H1 (cell line): ENCODE results near the gene COQ9. TPM values are rescaled to one million over a fixed set of nuclear protein-coding genes. Genes with fewer than 3 reads are reported as not detected.

Source experiments
- ATF3 ChIP-seq: IDR thresholded peaks from 2 replicates; pipeline ENCODE4 v1.6.1; 2011; ENCODE audit warnings: low read depth, mild to moderate bottlenecking, low read length; ENCODE audit not compliant: insufficient read depth
- BRCA1 ChIP-seq: IDR thresholded peaks from 2 replicates; pipeline ENCODE4 v1.6.1; 2012; ENCODE audit warnings: low read depth, low read length, improper control_type of control experiment
- CBX5 ChIP-seq: fragments of 300-800, 300-1000 bp; sonication (generic); IDR thresholded peaks from 2 replicates; pipeline ENCODE4 v1.7.1; 2016; ENCODE audit warnings: antibody characterized with exemption, low read length, low read depth
- HDAC6 ChIP-seq: IDR thresholded peaks from one replicate; pipeline ENCODE4 v1.7.1; 2012; ENCODE audit warnings: low read depth, mild to moderate bottlenecking, inconsistent platforms, low read length, moderate library complexity
- RXRA ChIP-seq: IDR thresholded peaks from 2 replicates; pipeline ENCODE4 v1.6.1; 2011; ENCODE audit warnings: low read depth, mild to moderate bottlenecking, low read length, moderate library complexity; ENCODE audit not compliant: insufficient read depth
- SIN3A ChIP-seq, 2 experiments: IDR thresholded peaks in 1 of 2; conservative IDR thresholded peaks in 1 of 2; 2 replicates each; pipeline ENCODE4 v1.6.1; 2011 to 2012; ENCODE audit warnings: low read length in 2 of 2, improper control_type of control experiment in 1 of 2, low read depth in 1 of 2, mild to moderate bottlenecking in 1 of 2
- SIX5 ChIP-seq: IDR thresholded peaks from 2 replicates; pipeline ENCODE4 v1.6.1; 2011; ENCODE audit warnings: mild to moderate bottlenecking, low read depth, low read length
- SP1 ChIP-seq: IDR thresholded peaks from 2 replicates; pipeline ENCODE4 v1.6.1; 2011; ENCODE audit warnings: low read depth, low read length
- SRF ChIP-seq: IDR thresholded peaks from 2 replicates; pipeline ENCODE4 v1.6.1; 2011; ENCODE audit warnings: mild to moderate bottlenecking, low read depth, low read length, moderate library complexity
- TCF12 ChIP-seq: IDR thresholded peaks from 2 replicates; pipeline ENCODE4 v1.6.1; 2011; ENCODE audit warnings: low read depth, mild to moderate bottlenecking, low read length
- USF2 ChIP-seq: IDR thresholded peaks from 2 replicates; pipeline ENCODE4 v1.6.1; 2011; ENCODE audit warnings: low read length, improper control_type of control experiment
- polyA plus RNA-seq, 7 experiments: library from polyadenylated mRNA; depleted of rRNA in 3 of 7; stranded (reverse) in 5 of 7; unstranded in 2 of 7; fragments of >200 nt in 5 of 7; fragments of 200-250 nt in 2 of 7; gene quantifications; 1 replicate in 5 of 7; 2 replicates in 1 of 7; 4 replicates in 1 of 7; pipeline versions ENCODE4 v1.2.1 to v1.2.3, GENCODE V29; 2011 to 2013; ENCODE audit warnings: missing spikeins in 2 of 7, mixed read lengths in 2 of 7
- total RNA-seq: library from RNA; stranded (reverse); fragmentation: NEBNext Ultra II Directional; extraction: Animal tissue kit (Norgen Biotek cat#: 25700); gene quantifications from 2 replicates; pipeline ENCODE4 v1.2.1, GENCODE V29; 2021

COQ9 gene
- total and polyA plus RNA-seq, 2 of the 8 experiments (the other 6 are each of a cell fraction or from before 2014, with no cell fraction given), result 33.3 to 60.3 TPM

GRCh38 chr16:57469046-57469445, 21.8 kb downstream of the COQ9 start (continued):
- TF ChIP-seq BRCA1, result no peak
- TF ChIP-seq USF2, result no peak
- no peak for TF ChIP-seq TCF12
- TF ChIP-seq ATF3, result no peak
- no peak for TF ChIP-seq HDAC6
- TF ChIP-seq SIX5, result no peak
- TF ChIP-seq CBX5, result no peak
- TF ChIP-seq RXRA, result no peak
- no peak for TF ChIP-seq SIN3A (conservative IDR thresholded peaks at IDR 0.05 in 1 of 2, IDR thresholded peaks at IDR 0.05 in 1 of 2; ENCODE audit: low read depth in 1 of 2, low read length in 2 of 2)
- TF ChIP-seq SRF, result no peak
- TF ChIP-seq SP1, result no peak
